Vagina (tissue), 2 donors: Measurements from ENCODE around the gene SGK1.

Source experiments
- POLR2A ChIP-seq, 2 donors: fragments of 450-650 bp; IDR thresholded peaks; one replicate each; pipeline ENCODE4 v1.6.1; 2017; ENCODE audit warnings: antibody characterized with exemption in 2 of 2, mild to moderate bottlenecking in 2 of 2, moderate library complexity in 2 of 2
- POLR2AphosphoS5 ChIP-seq, 2 donors: sonication (generic); formaldehyde crosslinking; IDR thresholded peaks; one replicate each; pipeline ENCODE4 v1.9.0; 2017; ENCODE audit warnings: antibody characterized with exemption in 2 of 2, mild to moderate bottlenecking in 2 of 2, low read depth in 1 of 2; ENCODE audit not compliant: insufficient read depth in 1 of 2
- TF ChIP-seq, protein P1 (sequence below), 3 experiments: fragments of 450-650 bp in 2 of 3; fragments of 200-600 bp in 1 of 3; sonication (generic) in 1 of 3; IDR thresholded peaks; one replicate each; pipeline ENCODE4 v1.5.1; 2017 to 2019; ENCODE audit warnings: antibody characterized with exemption in 3 of 3, mild to moderate bottlenecking in 2 of 3, moderate library complexity in 2 of 3

DNA sequence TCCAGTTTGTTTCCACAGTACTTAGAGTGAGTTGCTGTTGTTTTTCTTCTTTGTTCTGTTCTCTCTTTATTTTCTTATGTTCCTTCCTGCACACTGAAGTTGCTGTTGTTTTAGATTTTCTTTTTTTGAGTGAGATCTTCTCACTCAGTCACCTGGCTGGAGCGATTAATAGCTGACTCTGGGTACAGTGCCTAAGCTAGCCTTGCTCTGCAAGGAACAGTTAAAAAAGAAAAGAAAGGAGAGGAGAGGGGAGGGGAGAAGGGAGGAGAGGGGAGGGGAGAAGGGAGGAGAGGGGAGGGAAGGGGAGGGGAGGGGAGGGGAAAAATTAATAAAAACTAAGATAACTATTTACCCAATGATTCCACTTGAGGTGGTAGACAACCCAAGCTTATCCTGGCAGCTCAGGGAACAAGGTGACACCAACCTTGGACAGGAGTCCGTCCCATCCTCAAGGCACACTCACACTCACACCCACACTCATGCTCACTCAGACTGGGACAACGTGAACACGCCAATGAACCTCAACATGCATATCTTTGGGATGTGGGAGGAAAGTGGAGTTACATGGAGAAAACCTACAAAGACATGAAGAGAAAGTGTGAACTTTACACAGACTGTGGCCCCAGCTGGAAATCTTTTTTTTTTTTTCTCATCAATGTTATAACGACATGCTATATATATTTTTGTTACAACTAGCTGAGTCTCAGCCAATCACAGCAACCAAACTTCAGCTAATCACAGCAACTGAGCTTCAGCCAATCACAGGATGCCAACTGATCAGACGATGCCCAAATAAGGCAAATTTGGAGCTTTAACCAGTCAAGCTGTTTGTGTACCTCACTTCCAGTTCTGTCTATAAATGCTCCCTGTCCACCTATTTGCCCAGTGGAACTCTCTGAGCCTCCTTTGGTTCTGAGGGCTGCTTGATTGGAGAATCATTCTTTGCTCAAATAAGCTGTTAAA, 124.1 kb downstream of the SGK1 start:
- TF ChIP-seq, protein P1, sequence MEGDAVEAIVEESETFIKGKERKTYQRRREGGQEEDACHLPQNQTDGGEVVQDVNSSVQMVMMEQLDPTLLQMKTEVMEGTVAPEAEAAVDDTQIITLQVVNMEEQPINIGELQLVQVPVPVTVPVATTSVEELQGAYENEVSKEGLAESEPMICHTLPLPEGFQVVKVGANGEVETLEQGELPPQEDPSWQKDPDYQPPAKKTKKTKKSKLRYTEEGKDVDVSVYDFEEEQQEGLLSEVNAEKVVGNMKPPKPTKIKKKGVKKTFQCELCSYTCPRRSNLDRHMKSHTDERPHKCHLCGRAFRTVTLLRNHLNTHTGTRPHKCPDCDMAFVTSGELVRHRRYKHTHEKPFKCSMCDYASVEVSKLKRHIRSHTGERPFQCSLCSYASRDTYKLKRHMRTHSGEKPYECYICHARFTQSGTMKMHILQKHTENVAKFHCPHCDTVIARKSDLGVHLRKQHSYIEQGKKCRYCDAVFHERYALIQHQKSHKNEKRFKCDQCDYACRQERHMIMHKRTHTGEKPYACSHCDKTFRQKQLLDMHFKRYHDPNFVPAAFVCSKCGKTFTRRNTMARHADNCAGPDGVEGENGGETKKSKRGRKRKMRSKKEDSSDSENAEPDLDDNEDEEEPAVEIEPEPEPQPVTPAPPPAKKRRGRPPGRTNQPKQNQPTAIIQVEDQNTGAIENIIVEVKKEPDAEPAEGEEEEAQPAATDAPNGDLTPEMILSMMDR (IDR thresholded peaks at IDR 0.05): no peak
- no peak for TF ChIP-seq POLR2AphosphoS5 (IDR thresholded peaks at IDR 0.05; ENCODE audit: insufficient read depth in 1 of 2, low read depth in 1 of 2)
- no peak for TF ChIP-seq POLR2A (IDR thresholded peaks at IDR 0.05)
